Ectodermal cell (in vitro differentiated cells): ENCODE data around the gene TNFRSF1B.

ENCODE experiments used
- H3K27ac ChIP-seq: 2 replicates; pipeline ENCODE4 v1.7.0; 2013; ENCODE audit warnings: mild to moderate bottlenecking, low read depth, low read length; ENCODE audit not compliant: insufficient read depth, poor library complexity, severe bottlenecking
- H3K27me3 ChIP-seq: 2 replicates; pipeline ENCODE4 v1.7.0; 2013; ENCODE audit warnings: mild to moderate bottlenecking, low read length; ENCODE audit not compliant: insufficient read depth, control insufficient read depth, poor library complexity, severe bottlenecking
- H3K36me3 ChIP-seq: one replicate; pipeline ENCODE4 v1.7.0; 2013; ENCODE audit warnings: low read length; ENCODE audit not compliant: control insufficient read depth, insufficient read depth
- H3K4me1 ChIP-seq: one replicate; pipeline ENCODE4 v1.7.0; 2013; ENCODE audit warnings: low read length; ENCODE audit not compliant: control insufficient read depth, insufficient read depth
- H3K4me3 ChIP-seq: 2 replicates; pipeline ENCODE4 v1.7.0; 2013; ENCODE audit warnings: low read depth, low read length, control low read depth; ENCODE audit not compliant: insufficient read depth
- H3K9me3 ChIP-seq: 2 replicates; pipeline ENCODE4 v1.7.0; 2013; ENCODE audit warnings: mild to moderate bottlenecking, low read length, moderate library complexity; ENCODE audit not compliant: control insufficient read depth
- WGBS, 2 experiments: methylation state at CpG; one replicate each; pipeline ENCODE4 v1.1.7; 2013; ENCODE audit warnings: missing lambda C conversion rate in 2 of 2; 5-methylcytosine and 5-hydroxymethylcytosine counted together

TNFRSF1B gene

DNA sequence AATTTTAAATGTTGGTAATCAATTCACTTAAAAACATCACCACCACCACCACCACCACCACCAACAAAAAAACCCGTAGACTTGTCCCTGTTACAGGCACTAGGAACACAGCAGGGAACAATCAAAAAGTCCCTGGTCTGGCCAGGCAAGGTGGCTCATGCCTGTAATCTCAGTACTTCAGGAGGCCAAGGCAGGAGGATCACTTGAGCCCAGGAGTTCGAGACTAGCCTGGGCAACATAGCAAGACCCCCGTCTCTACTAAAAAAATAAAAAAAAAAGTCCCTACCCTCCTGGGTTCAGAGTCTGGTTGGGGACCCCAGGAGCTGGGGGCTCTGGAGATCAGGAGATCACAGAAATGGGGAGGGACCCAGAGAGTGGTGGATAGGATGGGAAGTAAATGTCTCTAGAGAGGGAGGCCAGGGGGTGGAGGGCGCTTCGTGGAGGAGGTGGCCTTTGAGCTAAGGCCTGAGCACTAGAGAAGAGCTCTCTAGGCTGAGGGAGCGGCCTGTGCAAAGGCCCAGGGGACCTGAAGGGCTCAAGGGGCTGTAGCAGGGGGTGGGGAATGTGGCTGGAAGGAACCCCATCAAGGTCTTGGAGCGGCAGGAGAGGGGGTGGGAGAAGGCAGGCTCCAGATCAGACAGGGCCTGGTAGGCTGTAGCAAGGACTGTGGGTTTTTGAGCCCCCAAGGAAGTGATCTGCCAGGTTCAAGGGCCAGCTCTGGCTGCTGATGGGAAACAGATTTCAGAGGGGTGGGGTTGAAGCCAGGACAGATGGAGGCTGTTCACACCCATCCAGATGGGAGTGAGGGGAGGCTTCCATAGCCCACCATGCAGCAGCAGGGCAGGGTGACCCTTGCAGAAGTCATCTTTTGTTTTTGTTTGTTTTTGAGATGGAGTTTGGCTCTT lies 38.2 kb downstream of the TNFRSF1B start:
- no peaks in the 10 kb centered on the region for H3K9me3 ChIP-seq
- WGBS, 2 experiments, result 92 to 93% methylated on average over 7 of the region's 7 CpGs
- no peak overlapping the region for H3K27ac ChIP-seq
- no peak overlapping the region for H3K4me3 ChIP-seq
- H3K36me3 ChIP-seq, result no peaks in the 10 kb centered on the region
- no peaks in the 10 kb centered on the region for H3K27me3 ChIP-seq
- peaks cover 4% of the 10 kb centered on the region for H3K4me1 ChIP-seq

DNA sequence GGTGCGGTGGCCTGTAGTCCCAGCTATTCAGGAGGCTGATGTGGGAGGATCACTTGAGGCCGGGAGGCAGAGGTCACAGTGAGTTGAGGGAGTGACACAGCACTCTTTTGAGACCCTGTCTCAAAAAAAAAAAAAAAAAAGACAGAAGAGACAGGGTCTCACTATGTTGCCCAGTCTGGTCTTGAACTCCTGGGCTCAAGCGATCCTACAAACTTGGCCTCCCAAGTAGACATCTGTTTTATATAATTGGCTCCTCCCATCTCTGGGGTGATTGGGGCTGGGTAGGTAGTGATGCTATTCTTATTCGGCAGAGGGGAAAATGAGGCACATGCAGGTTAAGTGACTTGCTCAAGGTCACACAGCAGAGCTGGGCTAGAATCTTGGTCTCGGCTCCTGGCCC lies 39.4 kb downstream of the TNFRSF1B start:
- H3K4me3 ChIP-seq, result no peak overlapping the region
- no peaks in the 10 kb centered on the region for H3K36me3 ChIP-seq
- no peaks in the 10 kb centered on the region for H3K9me3 ChIP-seq
- peaks cover 4% of the 10 kb centered on the region for H3K4me1 ChIP-seq
- H3K27me3 ChIP-seq, result no peaks in the 10 kb centered on the region
- 82% methylated on average over 5 of the region's 5 CpGs for WGBS, 2 experiments
- H3K27ac ChIP-seq, result no peak overlapping the region

DNA sequence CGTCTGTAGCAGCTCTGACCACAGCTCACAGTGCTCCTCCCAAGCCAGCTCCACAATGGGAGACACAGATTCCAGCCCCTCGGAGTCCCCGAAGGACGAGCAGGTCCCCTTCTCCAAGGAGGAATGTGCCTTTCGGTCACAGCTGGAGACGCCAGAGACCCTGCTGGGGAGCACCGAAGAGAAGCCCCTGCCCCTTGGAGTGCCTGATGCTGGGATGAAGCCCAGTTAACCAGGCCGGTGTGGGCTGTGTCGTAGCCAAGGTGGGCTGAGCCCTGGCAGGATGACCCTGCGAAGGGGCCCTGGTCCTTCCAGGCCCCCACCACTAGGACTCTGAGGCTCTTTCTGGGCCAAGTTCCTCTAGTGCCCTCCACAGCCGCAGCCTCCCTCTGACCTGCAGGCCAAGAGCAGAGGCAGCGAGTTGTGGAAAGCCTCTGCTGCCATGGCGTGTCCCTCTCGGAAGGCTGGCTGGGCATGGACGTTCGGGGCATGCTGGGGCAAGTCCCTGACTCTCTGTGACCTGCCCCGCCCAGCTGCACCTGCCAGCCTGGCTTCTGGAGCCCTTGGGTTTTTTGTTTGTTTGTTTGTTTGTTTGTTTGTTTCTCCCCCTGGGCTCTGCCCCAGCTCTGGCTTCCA lies 40.1 kb downstream of the TNFRSF1B start:
- H3K36me3 ChIP-seq, result no peaks in the 10 kb centered on the region
- no peaks in the 10 kb centered on the region for H3K9me3 ChIP-seq
- H3K4me3 ChIP-seq, result no peak overlapping the region
- 88 to 89% methylated on average over 17 of the region's 17 CpGs for WGBS, 2 experiments
- peaks cover 4% of the 10 kb centered on the region for H3K4me1 ChIP-seq
- H3K27me3 ChIP-seq, result no peaks in the 10 kb centered on the region
- no peak overlapping the region for H3K27ac ChIP-seq

DNA sequence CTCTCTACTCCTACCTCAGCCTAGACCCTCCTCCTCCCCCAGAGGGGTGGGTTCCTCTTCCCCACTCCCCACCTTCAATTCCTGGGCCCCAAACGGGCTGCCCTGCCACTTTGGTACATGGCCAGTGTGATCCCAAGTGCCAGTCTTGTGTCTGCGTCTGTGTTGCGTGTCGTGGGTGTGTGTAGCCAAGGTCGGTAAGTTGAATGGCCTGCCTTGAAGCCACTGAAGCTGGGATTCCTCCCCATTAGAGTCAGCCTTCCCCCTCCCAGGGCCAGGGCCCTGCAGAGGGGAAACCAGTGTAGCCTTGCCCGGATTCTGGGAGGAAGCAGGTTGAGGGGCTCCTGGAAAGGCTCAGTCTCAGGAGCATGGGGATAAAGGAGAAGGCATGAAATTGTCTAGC lies 41.5 kb downstream of the TNFRSF1B start:
- no peaks in the 10 kb centered on the region for H3K9me3 ChIP-seq
- H3K4me1 ChIP-seq, result peaks cover 4% of the 10 kb centered on the region
- 79 to 89% methylated on average over 6 of the region's 6 CpGs for WGBS, 2 experiments
- H3K4me3 ChIP-seq, result no peak overlapping the region
- H3K36me3 ChIP-seq, result no peaks in the 10 kb centered on the region
- H3K27me3 ChIP-seq, result no peaks in the 10 kb centered on the region
- H3K27ac ChIP-seq, result no peak overlapping the region

DNA sequence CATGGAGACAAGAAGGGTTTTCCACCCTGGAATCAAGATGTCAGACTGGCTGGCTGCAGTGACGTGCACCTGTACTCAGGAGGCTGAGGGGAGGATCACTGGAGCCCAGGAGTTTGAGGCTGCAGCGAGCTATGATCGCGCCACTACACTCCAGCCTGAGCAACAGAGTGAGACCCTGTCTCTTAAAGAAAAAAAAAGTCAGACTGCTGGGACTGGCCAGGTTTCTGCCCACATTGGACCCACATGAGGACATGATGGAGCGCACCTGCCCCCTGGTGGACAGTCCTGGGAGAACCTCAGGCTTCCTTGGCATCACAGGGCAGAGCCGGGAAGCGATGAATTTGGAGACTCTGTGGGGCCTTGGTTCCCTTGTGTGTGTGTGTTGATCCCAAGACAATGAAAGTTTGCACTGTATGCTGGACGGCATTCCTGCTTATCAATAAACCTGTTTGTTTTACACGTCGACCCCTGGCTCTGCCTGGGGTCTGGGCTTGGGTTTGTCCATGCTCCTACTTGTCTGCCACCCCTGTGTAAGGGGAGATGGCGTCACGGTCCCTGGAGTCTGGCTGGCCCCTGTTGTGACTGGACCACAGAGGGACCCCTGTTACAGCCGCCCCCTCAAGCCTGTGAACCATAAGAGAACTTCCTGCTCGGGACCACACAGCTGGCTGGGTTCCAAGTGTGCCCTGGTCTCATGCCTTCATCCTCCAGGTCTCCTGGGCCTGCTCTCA lies 42.1 kb downstream of the TNFRSF1B start:
- 43 to 46% methylated on average over 14 of the region's 14 CpGs for WGBS, 2 experiments
- H3K27ac ChIP-seq, result no peak overlapping the region

DNA sequence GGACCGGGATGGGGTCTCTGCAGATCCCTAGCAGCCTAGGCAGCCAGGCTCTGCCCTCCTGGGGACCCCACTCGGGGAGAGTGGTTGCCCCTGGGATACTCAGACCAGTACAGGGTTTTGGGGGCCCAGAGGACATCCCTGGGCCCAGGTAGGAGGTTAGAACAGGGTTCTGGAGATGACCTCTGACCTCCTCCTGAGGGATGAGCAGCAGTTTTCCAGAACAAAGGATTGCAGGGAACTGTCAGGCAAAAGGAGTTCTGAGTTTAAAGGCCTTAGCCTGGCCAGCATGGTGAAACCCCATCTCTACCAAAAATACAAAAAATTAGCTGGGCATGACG lies 42.7 kb downstream of the TNFRSF1B start:
- no peaks in the 10 kb centered on the region for H3K9me3 ChIP-seq
- no peaks in the 10 kb centered on the region for H3K36me3 ChIP-seq
- no peaks in the 10 kb centered on the region for H3K4me1 ChIP-seq
- 78 to 84% methylated on average over 3 of the region's 3 CpGs for WGBS, 2 experiments
- no peak overlapping the region for H3K4me3 ChIP-seq
- H3K27ac ChIP-seq, result no peak overlapping the region
- H3K27me3 ChIP-seq, result no peaks in the 10 kb centered on the region

More for the DNA sequence above, 42.1 kb downstream of the TNFRSF1B start:
- Histone ChIP-seq H3K27me3 (no peaks in the 10 kb centered on the region), H3K4me1 (peaks cover 4% of the 10 kb centered on the region), H3K36me3 (no peaks in the 10 kb centered on the region), H3K9me3 (no peaks in the 10 kb centered on the region), H3K4me3 (no peak overlapping the region)

DNA sequence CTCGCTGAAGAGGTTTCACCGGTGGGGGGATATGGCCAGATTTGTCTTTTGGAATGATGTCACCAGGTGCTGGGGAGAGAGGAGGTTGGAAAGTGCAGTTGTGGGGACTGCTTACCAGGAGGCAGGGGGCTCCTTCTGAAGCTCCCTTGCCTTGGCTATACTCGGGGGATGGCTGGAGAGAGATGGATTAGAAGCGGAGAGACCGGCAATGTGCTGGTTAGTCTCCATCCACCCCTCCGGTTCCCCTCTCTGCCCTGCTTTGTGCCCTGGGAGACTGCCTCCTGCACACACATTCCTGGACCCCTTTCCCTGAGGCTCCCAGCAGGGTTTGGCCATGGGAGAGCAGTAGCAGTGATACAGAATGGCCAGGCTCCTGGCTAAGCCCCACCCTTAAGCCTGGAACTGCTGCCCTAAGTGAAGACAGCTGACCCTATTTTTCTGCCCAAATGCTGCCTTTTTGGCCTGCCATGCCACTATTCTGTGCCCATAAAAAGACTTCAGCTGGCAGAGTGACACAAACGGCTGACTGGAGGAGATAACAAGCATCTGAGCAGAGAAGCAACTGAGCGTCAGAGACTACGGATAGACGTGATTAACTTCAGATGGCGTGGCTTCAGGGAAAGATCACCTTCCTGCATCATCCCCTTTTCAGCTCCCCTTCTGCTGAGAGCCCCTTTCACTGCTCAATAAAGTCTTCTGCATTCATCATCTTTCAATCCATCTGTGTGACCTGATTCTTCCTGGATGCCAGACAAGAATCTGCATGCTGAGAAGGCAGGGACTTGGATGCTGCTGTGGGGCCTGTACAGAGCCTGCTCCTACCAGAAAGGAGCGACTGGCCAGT lies 48.5 kb downstream of the TNFRSF1B start:
- Histone ChIP-seq H3K36me3 (no peaks in the 10 kb centered on the region), H3K4me3 (no peak overlapping the region), H3K4me1 (no peaks in the 10 kb centered on the region), H3K27me3 (no peaks in the 10 kb centered on the region), H3K9me3 (no peaks in the 10 kb centered on the region), H3K27ac (no peak overlapping the region)
- 93% methylated on average over 12 of the region's 12 CpGs for WGBS, 2 experiments

DNA sequence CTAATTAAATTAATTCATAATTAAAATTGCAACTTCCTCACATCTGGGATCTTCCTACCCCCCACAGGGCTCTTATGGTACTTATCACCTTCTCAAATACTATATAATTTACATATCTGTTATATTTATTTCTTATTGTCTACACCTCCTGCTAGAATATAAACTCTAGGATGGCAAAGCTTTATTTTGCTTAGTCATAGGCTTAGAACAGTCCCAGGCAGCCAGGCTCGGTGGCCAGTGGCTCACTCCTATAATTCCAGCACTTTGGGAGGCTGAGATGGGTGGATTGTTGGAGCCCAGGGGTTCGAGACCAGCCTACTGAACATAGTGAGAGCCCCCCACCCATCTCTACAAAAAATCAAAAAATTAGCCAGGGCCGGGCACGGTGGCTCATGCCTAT lies 53.0 kb downstream of the TNFRSF1B start:
- Histone ChIP-seq H3K36me3 (no peaks in the 10 kb centered on the region), H3K4me3 (no peak overlapping the region), H3K27me3 (no peaks in the 10 kb centered on the region), H3K27ac (no peak overlapping the region), H3K9me3 (no peaks in the 10 kb centered on the region), H3K4me1 (no peaks in the 10 kb centered on the region)
- 88 to 92% methylated on average over 4 of the region's 4 CpGs for WGBS, 2 experiments

DNA sequence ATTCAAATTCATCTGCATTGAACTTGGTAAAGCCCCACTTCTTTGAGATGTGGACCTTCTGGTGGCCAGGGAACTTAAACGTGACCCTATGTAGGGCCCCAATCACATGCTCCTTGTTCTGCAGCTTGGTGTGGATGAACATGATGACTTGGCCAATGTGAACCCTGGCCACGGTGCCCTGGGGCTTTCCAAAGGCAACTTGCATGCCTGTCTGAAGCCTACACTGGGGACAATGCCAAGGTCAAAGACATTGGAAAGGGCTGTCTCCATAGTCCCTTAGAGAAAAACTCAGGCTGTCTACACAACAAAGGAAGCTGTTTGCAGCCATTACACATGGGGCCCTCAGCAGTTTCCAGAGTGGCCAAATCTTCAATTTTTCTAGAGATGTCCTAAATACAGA lies 54.1 kb downstream of the TNFRSF1B start:
- H3K27me3 ChIP-seq, result no peaks in the 10 kb centered on the region
- 87 to 88% methylated on average over 2 of the region's 2 CpGs for WGBS, 2 experiments
- H3K9me3 ChIP-seq, result no peaks in the 10 kb centered on the region
- no peak overlapping the region for H3K27ac ChIP-seq
- H3K36me3 ChIP-seq, result no peaks in the 10 kb centered on the region
- H3K4me1 ChIP-seq, result no peaks in the 10 kb centered on the region
- H3K4me3 ChIP-seq, result no peak overlapping the region
